Activated T-helper 2 cell treated with anti-CD3 and anti-CD28 coated beads, Interferon-gamma antibody, Interleukin-2, Interleukin-4, amounts not matched to agents 10 μg/mL and 5 μg/mL and 100 μg/mL, durations not matched to agents 14 hours and 24 hours and 36 hours (primary cell): ENCODE measurements around the gene ST7. TPM values are rescaled to one million over a fixed set of nuclear protein-coding genes. Genes with fewer than 3 reads are reported as not detected.

Source experiments
- DNase-seq: peaks from one replicate; pipeline ENCODE4 v3.0.0; 2021; ENCODE audit warnings: low spot score
- H3K27ac Mint-ChIP-seq: one replicate; pipeline ENCODE4 v1.8.0; 2021; ENCODE audit warnings: mixed read lengths
- H3K27me3 Mint-ChIP-seq: one replicate; pipeline ENCODE4 v1.8.0; 2021; ENCODE audit warnings: low read depth, mixed read lengths
- H3K36me3 Mint-ChIP-seq: one replicate; pipeline ENCODE4 v1.8.0; 2021; ENCODE audit warnings: low read depth, mixed read lengths
- H3K4me1 Mint-ChIP-seq: one replicate; pipeline ENCODE4 v1.8.0; 2021; ENCODE audit warnings: low read depth, mixed read lengths
- H3K4me3 Mint-ChIP-seq: one replicate; pipeline ENCODE4 v1.8.0; 2021; ENCODE audit warnings: low read depth, mild to moderate bottlenecking, moderate library complexity, mixed read lengths
- H3K9me3 Mint-ChIP-seq: one replicate; pipeline ENCODE4 v1.8.0; 2021; ENCODE audit warnings: mixed read lengths
- intact Hi-C: fragments of 100-400 bp; cut with micrococcal nuclease; formaldehyde crosslinking; loops from one replicate; pipeline ENCODE4 v1.15.1; 2023
- total RNA-seq: library from RNA; stranded (reverse); gene quantifications from 2 replicates; pipeline ENCODE4 v1.2.3, GENCODE V29; 2022

ST7 gene
- total RNA-seq, 1 donor from 2014 or later = 8.0 TPM

GRCh38 chr7:117186218-117187010 lies 233.1 kb downstream of the ST7 start:
- Mint-ChIP-seq H3K4me1 (peaks cover 8% of the 10 kb centered on the region), H3K36me3 (peaks cover 3% of the 10 kb centered on the region)

GRCh38 chr7:117188376-117188775 lies 235.1 kb downstream of the ST7 start:
- no peaks in the 10 kb centered on the region for H3K27me3 Mint-ChIP-seq
- DNase-seq = no peak
- no peak overlapping the region for H3K27ac Mint-ChIP-seq
- H3K9me3 Mint-ChIP-seq = no peaks in the 10 kb centered on the region
- peaks cover 8% of the 10 kb centered on the region for H3K4me1 Mint-ChIP-seq
- intact Hi-C loops = no loop called here
- H3K4me3 Mint-ChIP-seq = no peak overlapping the region
- H3K36me3 Mint-ChIP-seq = no peaks in the 10 kb centered on the region

More at GRCh38 chr7:117186218-117187010, 233.1 kb downstream of the ST7 start:
- no peak overlapping the region for H3K4me3 Mint-ChIP-seq
- H3K9me3 Mint-ChIP-seq = no peaks in the 10 kb centered on the region
- no peaks in the 10 kb centered on the region for H3K27me3 Mint-ChIP-seq
- no peak for DNase-seq
- H3K27ac Mint-ChIP-seq = no peak overlapping the region
- intact Hi-C loops = no loop called here

DNA sequence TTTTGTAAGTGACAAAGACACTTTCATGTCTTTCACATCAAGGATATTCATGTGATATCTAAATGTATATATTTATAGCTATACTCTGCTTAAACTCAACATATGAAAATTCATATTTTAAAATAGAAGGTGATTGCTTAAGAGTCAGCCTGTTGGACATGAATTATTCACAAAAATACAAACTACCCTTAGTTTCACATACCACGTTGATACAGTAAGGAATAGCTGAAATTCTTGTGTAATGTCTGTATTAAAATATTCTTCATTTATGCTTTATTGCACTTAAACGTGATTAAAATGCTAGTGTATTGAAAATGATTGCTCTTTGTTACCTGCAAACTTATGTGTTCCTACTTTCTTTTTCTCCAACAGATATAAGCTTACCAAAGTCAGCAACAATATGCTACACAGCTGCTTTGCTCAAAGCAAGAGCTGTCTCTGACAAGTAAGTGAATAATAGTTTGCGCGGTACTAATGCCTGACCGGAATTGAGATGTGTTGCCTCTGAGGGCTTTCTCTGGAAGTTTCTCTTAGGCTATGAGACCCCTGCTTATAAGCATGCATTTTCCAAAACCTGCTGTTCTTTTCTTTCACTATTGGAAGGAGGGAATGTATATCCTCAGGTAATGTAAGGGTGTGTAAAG lies 235.8 kb downstream of the ST7 start:
- Mint-ChIP-seq H3K9me3 (no peaks in the 10 kb centered on the region), H3K4me1 (peaks cover 7% of the 10 kb centered on the region), H3K27ac (no peak overlapping the region), H3K4me3 (no peak overlapping the region), H3K36me3 (no peaks in the 10 kb centered on the region), H3K27me3 (no peaks in the 10 kb centered on the region)
- intact Hi-C loops = no loop called here
- DNase-seq = no peak

GRCh38 chr7:117190104-117190503 lies 236.8 kb downstream of the ST7 start:
- Mint-ChIP-seq H3K4me3 (no peak overlapping the region), H3K36me3 (no peaks in the 10 kb centered on the region), H3K27ac (no peak overlapping the region), H3K27me3 (no peaks in the 10 kb centered on the region), H3K4me1 (peaks cover 7% of the 10 kb centered on the region), H3K9me3 (no peaks in the 10 kb centered on the region)
- intact Hi-C loops = no loop called here
- DNase-seq = no peak

GRCh38 chr7:117190746-117191435 lies 237.6 kb downstream of the ST7 start:
- H3K36me3 Mint-ChIP-seq = peaks cover 7% of the 10 kb centered on the region
- H3K27me3 Mint-ChIP-seq = no peaks in the 10 kb centered on the region
- H3K4me3 Mint-ChIP-seq = no peak overlapping the region
- DNase-seq = no peak
- intact Hi-C loops = no loop called here
- H3K4me1 Mint-ChIP-seq = peaks cover 9% of the 10 kb centered on the region
- no peaks in the 10 kb centered on the region for H3K9me3 Mint-ChIP-seq
- H3K27ac Mint-ChIP-seq = no peak overlapping the region

- Mint-ChIP-seq H3K27me3 (no peaks in the 10 kb centered on the region), H3K9me3 (no peaks in the 10 kb centered on the region), H3K4me1 (peaks cover 8% of the 10 kb centered on the region), H3K36me3 (peaks cover 8% of the 10 kb centered on the region), H3K4me3 (no peak overlapping the region), H3K27ac (no peak overlapping the region)
- intact Hi-C loops = no loop called here
- DNase-seq = no peak
Measured at GRCh38 chr7:117192108-117192507, 238.8 kb downstream of the ST7 start.

- no peaks in the 10 kb centered on the region for H3K27me3 Mint-ChIP-seq
- peaks cover 2% of the 10 kb centered on the region for H3K4me1 Mint-ChIP-seq
- H3K36me3 Mint-ChIP-seq = peaks cover 8% of the 10 kb centered on the region
- no peak overlapping the region for H3K4me3 Mint-ChIP-seq
- no peaks in the 10 kb centered on the region for H3K9me3 Mint-ChIP-seq
- DNase-seq = no peak
- H3K27ac Mint-ChIP-seq = no peak overlapping the region
- intact Hi-C loops = no loop called here
Measured at GRCh38 chr7:117193564-117193963, 240.3 kb downstream of the ST7 start.

DNA sequence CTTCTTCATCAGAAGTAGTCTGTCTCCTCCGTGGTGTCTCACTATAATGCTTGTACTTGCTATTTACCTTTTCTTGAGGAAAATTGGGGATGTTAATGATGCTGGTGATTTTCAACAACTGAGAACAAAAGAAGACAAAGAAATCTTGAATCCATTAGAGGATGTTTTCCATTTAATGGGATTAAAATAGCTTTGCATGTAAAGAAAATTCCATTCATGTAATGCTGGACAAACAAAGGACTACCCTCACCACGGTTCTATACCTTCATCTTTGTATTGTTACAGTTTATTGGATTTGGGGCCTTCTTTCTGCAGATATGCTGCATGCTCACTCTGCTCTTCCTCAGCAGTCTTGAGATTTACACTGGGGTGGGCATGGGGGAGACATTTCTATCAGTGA lies 241.1 kb downstream of the ST7 start:
- Mint-ChIP-seq H3K9me3 (no peaks in the 10 kb centered on the region), H3K36me3 (peaks cover 8% of the 10 kb centered on the region), H3K4me1 (peaks cover 2% of the 10 kb centered on the region), H3K27ac (no peak overlapping the region), H3K4me3 (no peak overlapping the region), H3K27me3 (no peaks in the 10 kb centered on the region)
- DNase-seq = no peak
- intact Hi-C loops = no loop called here

DNA sequence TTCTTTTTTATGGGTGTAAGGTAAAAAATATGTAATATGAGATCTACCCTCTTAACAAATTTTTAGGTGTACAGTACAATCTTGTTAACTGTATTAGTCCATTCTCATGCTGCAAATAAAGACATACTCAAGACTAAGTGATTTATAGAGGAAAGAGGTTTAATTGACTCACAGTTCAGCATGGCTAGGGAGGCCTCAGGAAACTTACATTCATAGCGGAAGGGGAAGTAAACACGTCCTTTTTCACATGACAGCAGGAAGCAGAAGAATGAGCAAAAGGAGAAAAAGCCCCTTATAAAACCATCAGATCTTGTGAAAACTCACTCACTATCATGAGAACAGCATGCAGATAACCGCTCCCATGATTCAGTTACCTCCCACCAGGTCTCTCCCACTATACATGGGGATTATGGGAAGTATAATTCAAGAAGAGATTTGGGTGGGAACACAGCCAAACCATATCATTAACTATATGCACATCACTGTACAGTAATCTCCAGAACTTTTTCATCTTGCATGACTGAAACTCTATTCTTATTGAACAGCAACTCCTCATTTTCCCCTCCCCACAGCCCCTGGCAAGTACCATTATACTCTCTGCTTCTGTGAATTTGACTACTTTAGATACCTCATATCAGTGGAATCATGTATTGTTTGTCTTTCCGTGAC lies 242.2 kb downstream of the ST7 start:
- no peak overlapping the region for H3K27ac Mint-ChIP-seq
- intact Hi-C loops = no loop called here
- peaks cover 8% of the 10 kb centered on the region for H3K36me3 Mint-ChIP-seq
- H3K4me1 Mint-ChIP-seq = peaks cover 2% of the 10 kb centered on the region
- H3K27me3 Mint-ChIP-seq = no peaks in the 10 kb centered on the region
- H3K4me3 Mint-ChIP-seq = no peak overlapping the region
- H3K9me3 Mint-ChIP-seq = no peaks in the 10 kb centered on the region
- no peak for DNase-seq

- no peak overlapping the region for H3K27ac Mint-ChIP-seq
- intact Hi-C loops = no loop called here
- peaks cover 2% of the 10 kb centered on the region for H3K4me1 Mint-ChIP-seq
- H3K36me3 Mint-ChIP-seq = peaks cover 8% of the 10 kb centered on the region
- DNase-seq = no peak
- H3K27me3 Mint-ChIP-seq = no peaks in the 10 kb centered on the region
- H3K9me3 Mint-ChIP-seq = no peaks in the 10 kb centered on the region
- H3K4me3 Mint-ChIP-seq = no peak overlapping the region
Measured at GRCh38 chr7:117200132-117200531, 246.8 kb downstream of the ST7 start.

- peaks cover under 1% of the 10 kb centered on the region for H3K36me3 Mint-ChIP-seq
- H3K9me3 Mint-ChIP-seq = no peaks in the 10 kb centered on the region
- no peak overlapping the region for H3K4me3 Mint-ChIP-seq
- no peak for DNase-seq
- no peaks in the 10 kb centered on the region for H3K27me3 Mint-ChIP-seq
- intact Hi-C loops = no loop called here
- no peaks in the 10 kb centered on the region for H3K4me1 Mint-ChIP-seq
- no peak overlapping the region for H3K27ac Mint-ChIP-seq
Measured at GRCh38 chr7:117200786-117201458, 247.6 kb downstream of the ST7 start.

GRCh38 chr7:117202511-117202910 lies 249.2 kb downstream of the ST7 start:
- intact Hi-C loops = no loop called here
- no peak overlapping the region for H3K27ac Mint-ChIP-seq
- H3K36me3 Mint-ChIP-seq = no peaks in the 10 kb centered on the region

More at GRCh38 chr7:117202511-117202910, 249.2 kb downstream of the ST7 start:
- Mint-ChIP-seq H3K4me1 (no peaks in the 10 kb centered on the region), H3K27me3 (no peaks in the 10 kb centered on the region), H3K9me3 (no peaks in the 10 kb centered on the region), H3K4me3 (no peak overlapping the region)
- no peak for DNase-seq
